Measurements from ENCODE around the gene LRRC26.

Gene LRRC26

DNA sequence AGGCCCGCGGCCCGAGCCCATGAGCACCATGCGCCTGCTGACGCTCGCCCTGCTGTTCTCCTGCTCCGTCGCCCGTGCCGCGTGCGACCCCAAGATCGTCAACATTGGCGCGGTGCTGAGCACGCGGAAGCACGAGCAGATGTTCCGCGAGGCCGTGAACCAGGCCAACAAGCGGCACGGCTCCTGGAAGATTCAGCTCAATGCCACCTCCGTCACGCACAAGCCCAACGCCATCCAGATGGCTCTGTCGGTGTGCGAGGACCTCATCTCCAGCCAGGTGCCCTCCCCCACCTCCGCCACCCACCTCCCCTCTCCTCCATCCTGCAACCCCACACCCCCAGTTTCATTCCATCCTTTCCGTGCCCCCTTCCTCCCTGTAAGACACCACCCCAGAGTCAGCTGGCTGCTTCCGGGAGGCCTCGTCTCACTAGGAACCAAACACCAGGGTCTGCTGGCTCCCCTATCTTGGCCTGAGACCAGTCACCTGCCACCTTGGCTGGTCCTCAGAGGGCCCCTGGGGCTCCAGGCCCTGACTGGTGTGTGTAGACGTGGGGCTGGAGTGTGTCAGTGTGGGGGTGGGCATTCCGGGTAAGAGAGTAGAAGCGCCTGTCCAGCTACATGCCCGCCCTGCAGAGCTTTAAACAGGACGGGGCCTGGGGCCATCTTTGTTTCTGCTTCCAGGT lies 30.2 kb downstream of the LRRC26 start:
- Histone ChIP-seq H3K27ac (replicated peaks) (no peak overlapping the region), H3K27me3 (ENCODE audit: insufficient read depth, poor library complexity, severe bottlenecking) (peaks cover 45% of the 10 kb centered on the region), H3K4me3 (replicated peaks; ENCODE audit: insufficient read depth, low read length) (no peak overlapping the region)
- no peak for TF ChIP-seq POLR2AphosphoS5 (IDR thresholded peaks at IDR 0.05; ENCODE audit: low read depth)
- no peak for TF ChIP-seq GABPA (IDR thresholded peaks at IDR 0.05; ENCODE audit: low read depth)
- TF ChIP-seq CTCF (IDR thresholded peaks at IDR 0.05; ENCODE audit: insufficient read depth, low read length), result no peak
- TF ChIP-seq SPI1 (IDR thresholded peaks at IDR 0.05; ENCODE audit: borderline replicate concordance, low read depth), result no peak
- TF ChIP-seq, protein P1, sequence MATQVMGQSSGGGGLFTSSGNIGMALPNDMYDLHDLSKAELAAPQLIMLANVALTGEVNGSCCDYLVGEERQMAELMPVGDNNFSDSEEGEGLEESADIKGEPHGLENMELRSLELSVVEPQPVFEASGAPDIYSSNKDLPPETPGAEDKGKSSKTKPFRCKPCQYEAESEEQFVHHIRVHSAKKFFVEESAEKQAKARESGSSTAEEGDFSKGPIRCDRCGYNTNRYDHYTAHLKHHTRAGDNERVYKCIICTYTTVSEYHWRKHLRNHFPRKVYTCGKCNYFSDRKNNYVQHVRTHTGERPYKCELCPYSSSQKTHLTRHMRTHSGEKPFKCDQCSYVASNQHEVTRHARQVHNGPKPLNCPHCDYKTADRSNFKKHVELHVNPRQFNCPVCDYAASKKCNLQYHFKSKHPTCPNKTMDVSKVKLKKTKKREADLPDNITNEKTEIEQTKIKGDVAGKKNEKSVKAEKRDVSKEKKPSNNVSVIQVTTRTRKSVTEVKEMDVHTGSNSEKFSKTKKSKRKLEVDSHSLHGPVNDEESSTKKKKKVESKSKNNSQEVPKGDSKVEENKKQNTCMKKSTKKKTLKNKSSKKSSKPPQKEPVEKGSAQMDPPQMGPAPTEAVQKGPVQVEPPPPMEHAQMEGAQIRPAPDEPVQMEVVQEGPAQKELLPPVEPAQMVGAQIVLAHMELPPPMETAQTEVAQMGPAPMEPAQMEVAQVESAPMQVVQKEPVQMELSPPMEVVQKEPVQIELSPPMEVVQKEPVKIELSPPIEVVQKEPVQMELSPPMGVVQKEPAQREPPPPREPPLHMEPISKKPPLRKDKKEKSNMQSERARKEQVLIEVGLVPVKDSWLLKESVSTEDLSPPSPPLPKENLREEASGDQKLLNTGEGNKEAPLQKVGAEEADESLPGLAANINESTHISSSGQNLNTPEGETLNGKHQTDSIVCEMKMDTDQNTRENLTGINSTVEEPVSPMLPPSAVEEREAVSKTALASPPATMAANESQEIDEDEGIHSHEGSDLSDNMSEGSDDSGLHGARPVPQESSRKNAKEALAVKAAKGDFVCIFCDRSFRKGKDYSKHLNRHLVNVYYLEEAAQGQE (IDR thresholded peaks at IDR 0.05; ENCODE audit: insufficient replicate concordance, low read depth), result no peak
- DNase-seq (ENCODE audit: low read depth in 1 of 2, low spot score in 1 of 2), result no peak

- TF ChIP-seq GABPA (IDR thresholded peaks at IDR 0.05; ENCODE audit: low read depth), result no peak
- TF ChIP-seq, protein P1 (IDR thresholded peaks at IDR 0.05; ENCODE audit: insufficient replicate concordance, low read depth), result peak; percentile 93
- Histone ChIP-seq H3K27ac (replicated peaks) (no peak within 1 kb of the TSS), H3K4me3 (replicated peaks; ENCODE audit: insufficient read depth, low read length) (no peak within 1 kb of the TSS), H3K27me3 (ENCODE audit: insufficient read depth, poor library complexity, severe bottlenecking) (peaks cover 45% of the 10 kb centered on the region)
- no peak for DNase-seq (ENCODE audit: low read depth in 1 of 2, low spot score in 1 of 2)
Measured at GRCh38 chr9:137138722-137139467, 31.0 kb downstream of the LRRC26 start, which contains the start of gene GRIN1. GRIN1 (plus strand) TSS chr9:137139154; CDS start chr9:137139487, 333 bp downstream.

DNA sequence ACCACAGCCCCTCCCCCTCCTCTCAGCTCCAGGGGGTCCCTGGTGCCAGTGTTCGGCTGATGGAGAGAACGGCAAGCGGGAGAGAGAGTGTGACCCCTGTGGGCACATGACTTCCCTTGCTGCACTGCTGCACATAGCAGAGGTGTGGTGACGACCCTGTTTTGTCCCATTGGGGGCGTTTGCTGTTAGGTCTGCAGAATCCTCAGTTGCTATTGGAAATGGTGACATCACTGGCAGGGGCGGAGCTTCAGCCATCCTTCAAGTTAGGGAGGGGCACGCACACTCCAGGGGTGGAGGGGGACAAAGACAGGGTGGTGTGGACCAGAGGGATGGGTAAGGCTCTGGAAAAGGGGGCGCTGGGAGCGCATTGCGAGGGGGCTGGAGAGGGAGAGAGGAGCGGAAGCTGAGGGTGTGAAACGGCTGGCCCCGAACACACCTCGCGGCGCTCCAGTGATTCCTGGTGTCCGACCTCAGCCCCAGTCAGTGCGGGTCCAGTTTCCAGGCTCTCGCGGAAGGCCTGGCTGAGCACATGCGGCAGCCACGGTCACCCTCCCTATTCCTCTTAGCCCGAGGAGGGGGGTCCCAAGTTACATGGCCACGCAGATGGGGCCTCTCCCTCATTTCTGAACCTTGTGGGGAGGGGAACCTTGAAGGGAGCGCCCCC lies 31.7 kb downstream of the LRRC26 start:
- no peak for TF ChIP-seq SPI1 (IDR thresholded peaks at IDR 0.05; ENCODE audit: borderline replicate concordance, low read depth)
- TF ChIP-seq CTCF (IDR thresholded peaks at IDR 0.05; ENCODE audit: insufficient read depth, low read length), result no peak
- TF ChIP-seq, protein P1 (IDR thresholded peaks at IDR 0.05; ENCODE audit: insufficient replicate concordance, low read depth), result peak; percentile 26
- no peak for TF ChIP-seq GABPA (IDR thresholded peaks at IDR 0.05; ENCODE audit: low read depth)
- H3K27me3 ChIP-seq (ENCODE audit: insufficient read depth, poor library complexity, severe bottlenecking), result peaks cover 45% of the 10 kb centered on the region
- H3K27ac ChIP-seq (replicated peaks), result no peak overlapping the region
- DNase-seq (ENCODE audit: low read depth in 1 of 2, low spot score in 1 of 2), result no peak
- no peak overlapping the region for H3K4me3 ChIP-seq (replicated peaks; ENCODE audit: insufficient read depth, low read length)

Measured in HL-60 (cell line).